Neuronal stem cell (in vitro differentiated cells): Measurements from ENCODE around the gene VPS13D.
A peak's percentile ranks its signal among the peaks of the same experiment; 100 is the strongest.

Experiments
- DNase-seq: peaks from one replicate; pipeline ENCODE4 v3.0.0-alpha.2; 2013; ENCODE audit warnings: low spot score
- H2AFZ ChIP-seq: one replicate; pipeline ENCODE4 v1.6.1; 2013; ENCODE audit warnings: mild to moderate bottlenecking, low read length, inconsistent platforms
- H2AK5ac ChIP-seq: 2 replicates; pipeline ENCODE4 v1.6.1; 2013; ENCODE audit warnings: low read depth, mild to moderate bottlenecking, inconsistent platforms, low read length, moderate library complexity, mixed read lengths
- H2BK120ac ChIP-seq: 2 replicates; pipeline ENCODE4 v1.6.1; 2013; ENCODE audit warnings: low read depth, mild to moderate bottlenecking, inconsistent platforms, low read length, moderate library complexity, mixed read lengths
- H2BK12ac ChIP-seq: one replicate; pipeline ENCODE4 v1.6.1; 2013; ENCODE audit warnings: low read length, inconsistent platforms
- H2BK15ac ChIP-seq: 2 replicates; pipeline ENCODE4 v1.6.1; 2013; ENCODE audit warnings: mild to moderate bottlenecking, low read length, inconsistent platforms, mixed read lengths
- H2BK5ac ChIP-seq: one replicate; pipeline ENCODE4 v1.6.1; 2013; ENCODE audit warnings: inconsistent platforms, mild to moderate bottlenecking, low read length, moderate library complexity
- H3K14ac ChIP-seq: one replicate; pipeline ENCODE4 v1.6.1; 2013; ENCODE audit warnings: low read length, inconsistent platforms
- H3K18ac ChIP-seq: 2 replicates; pipeline ENCODE4 v1.6.1; 2013; ENCODE audit warnings: low read length, inconsistent platforms
- H3K23ac ChIP-seq: 2 replicates; pipeline ENCODE4 v1.6.1; 2013; ENCODE audit warnings: low read depth, mild to moderate bottlenecking, mixed read lengths, low read length, inconsistent platforms; ENCODE audit not compliant: poor library complexity
- H3K27ac ChIP-seq: replicated peaks from 3 replicates; pipeline ENCODE4 v1.5.1; 2013; ENCODE audit warnings: low read length, inconsistent platforms
- H3K27me3 ChIP-seq, 3 experiments: 2 replicates each; pipeline ENCODE4 v1.6.1; 2013; ENCODE audit warnings: low read length in 3 of 3, mild to moderate bottlenecking in 2 of 3, inconsistent platforms in 1 of 3, low read depth in 1 of 3, mixed read lengths in 1 of 3, moderate library complexity in 1 of 3; ENCODE audit not compliant: control insufficient read depth in 3 of 3, insufficient read depth in 3 of 3
- H3K36me3 ChIP-seq, 2 donors: replicated peaks in 1 of 2; 2 replicates each; pipeline ENCODE4 v1.6.1; 2013; ENCODE audit warnings: low read length in 2 of 2; ENCODE audit not compliant: control insufficient read depth in 2 of 2, insufficient read depth in 2 of 2
- H3K4ac ChIP-seq: 2 replicates; pipeline ENCODE4 v1.6.1; 2013; ENCODE audit warnings: inconsistent platforms, mild to moderate bottlenecking, low read length, moderate library complexity
- H3K4me1 ChIP-seq, 2 donors: 1 replicate in 1 of 2; 2 replicates in 1 of 2; pipeline ENCODE4 v1.6.1; 2013; ENCODE audit warnings: low read length in 2 of 2, low read depth in 1 of 2; ENCODE audit not compliant: control insufficient read depth in 2 of 2, insufficient read depth in 1 of 2
- H3K4me2 ChIP-seq: one replicate; pipeline ENCODE4 v1.6.1; 2013; ENCODE audit warnings: mild to moderate bottlenecking, low read length, inconsistent platforms; ENCODE audit not compliant: insufficient read depth, poor library complexity, severe bottlenecking
- H3K4me3 ChIP-seq, 2 donors: 2 replicates each; pipeline ENCODE4 v1.5.1; 2013; ENCODE audit warnings: low read length in 2 of 2, mild to moderate bottlenecking in 2 of 2, inconsistent platforms in 1 of 2, moderate library complexity in 1 of 2
- H3K79me1 ChIP-seq: one replicate; pipeline ENCODE4 v1.6.1; 2013; ENCODE audit warnings: low read depth, mild to moderate bottlenecking, inconsistent platforms, low read length, moderate library complexity
- H3K9ac ChIP-seq: one replicate; pipeline ENCODE4 v1.6.1; 2013; ENCODE audit warnings: mild to moderate bottlenecking, low read depth, low read length, inconsistent platforms; ENCODE audit not compliant: poor library complexity
- H3K9me3 ChIP-seq, 2 donors: replicated peaks in 1 of 2; 2 replicates each; pipeline versions ENCODE3 to v1.6.1; 2013; ENCODE audit warnings: low read length in 2 of 2, mild to moderate bottlenecking in 2 of 2, inconsistent platforms in 1 of 2, low read depth in 1 of 2, mixed read lengths in 1 of 2, moderate library complexity in 1 of 2; ENCODE audit not compliant: control insufficient read depth in 2 of 2, insufficient read depth in 1 of 2
- H4K8ac ChIP-seq: one replicate; pipeline ENCODE4 v1.6.1; 2013; ENCODE audit warnings: low read depth, mild to moderate bottlenecking, inconsistent platforms, low read length, moderate library complexity
- H4K91ac ChIP-seq: one replicate; pipeline ENCODE4 v1.6.1; 2013; ENCODE audit warnings: low read length, low read depth, mild to moderate bottlenecking, inconsistent platforms; ENCODE audit not compliant: poor library complexity
- WGBS, 2 donors: extraction: QIAGEN DNeasy Blood & Tissue Kit; methylation state at CpG; one replicate each; pipeline ENCODE4 v1.1.7; 2013; ENCODE audit warnings: missing lambda C conversion rate in 2 of 2, mixed read lengths in 1 of 2; ENCODE audit not compliant: insufficient read length in 2 of 2, insufficient replicate concordance in 1 of 2; ENCODE audit errors: extremely low coverage in 2 of 2; 5-methylcytosine and 5-hydroxymethylcytosine counted together

The VPS13D gene

DNA sequence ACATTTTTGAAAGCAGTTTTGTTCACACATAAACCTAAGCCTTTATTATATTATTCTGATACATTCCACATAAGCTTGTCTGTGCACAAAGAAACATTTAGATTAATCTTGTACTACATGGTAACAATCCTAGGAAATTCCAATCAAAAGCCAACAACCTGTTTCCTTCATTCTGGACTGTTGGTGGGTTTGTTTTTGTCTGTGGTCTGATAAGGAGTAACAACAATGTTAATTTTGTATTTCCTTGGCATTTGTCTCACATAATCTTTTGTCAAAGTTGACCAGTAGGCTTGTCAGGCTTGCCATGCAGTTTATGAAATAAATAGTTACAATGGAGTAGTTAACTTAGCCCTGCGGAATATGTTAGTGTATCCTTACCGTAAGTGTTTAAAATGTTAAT, 204.9 kb downstream of the VPS13D start:
- Histone ChIP-seq H3K27ac (no peak overlapping the region), H3K79me1 (peaks cover 2% of the 10 kb centered on the region), H2AFZ (no peak overlapping the region), H2BK12ac (no peak overlapping the region), H3K9me3 (peaks cover 3 to 6% of the 10 kb centered on the region in 2 donors), H3K14ac (no peak overlapping the region), H3K4me2 (no peak overlapping the region), H3K27me3 (no peaks in the 10 kb centered on the region), H3K9ac (no peak overlapping the region), H2BK5ac (no peak overlapping the region), H2AK5ac (no peak overlapping the region), H3K4me3 (no peak overlapping the region), H3K23ac (no peak overlapping the region), H4K8ac (no peak overlapping the region), H4K91ac (no peak overlapping the region), H3K18ac (no peak overlapping the region), H2BK120ac (no peak overlapping the region), H3K4me1 (peaks cover 16 to 18% of the 10 kb centered on the region in 2 donors), H3K4ac (no peak overlapping the region), H3K36me3 (no peaks in the 10 kb centered on the region), H2BK15ac (no peak overlapping the region)
- no peak for DNase-seq
- WGBS, 2 donors, result no CpG with 5 or more reads among the region's 2 CpGs

- no peak overlapping the region for H2BK5ac ChIP-seq
- peak overlapping the region; percentile 42 for H3K14ac ChIP-seq
- H3K27ac ChIP-seq, result no peak overlapping the region
- no peak overlapping the region for H3K23ac ChIP-seq
- no CpG with 5 or more reads among the region's 8 CpGs for WGBS, 2 donors
- H4K91ac ChIP-seq, result no peak overlapping the region
- H4K8ac ChIP-seq, result no peak overlapping the region
- H3K36me3 ChIP-seq, result no peaks in the 10 kb centered on the region
- H3K4me1 ChIP-seq, result peaks cover 16 to 18% of the 10 kb centered on the region in 2 donors
- peak overlapping the region; percentile 90 for H3K18ac ChIP-seq
- H2AK5ac ChIP-seq, result peak overlapping the region; percentile 6
- peak overlapping the region; percentile 81 for H3K4ac ChIP-seq
- no peak overlapping the region for H2BK120ac ChIP-seq
- no peaks in the 10 kb centered on the region for H3K27me3 ChIP-seq
- H3K4me2 ChIP-seq, result no peak overlapping the region
- peaks cover 3 to 6% of the 10 kb centered on the region in 2 donors for H3K9me3 ChIP-seq
- H3K4me3 ChIP-seq, result no peak overlapping the region
- H2BK12ac ChIP-seq, result no peak overlapping the region
- H2AFZ ChIP-seq, result no peak overlapping the region
- no peak for DNase-seq
- H3K9ac ChIP-seq, result peak overlapping the region; percentile 54
- H2BK15ac ChIP-seq, result no peak overlapping the region
- peaks cover 2% of the 10 kb centered on the region for H3K79me1 ChIP-seq
These were observed 206.0 kb downstream of the VPS13D start for GRCh38 chr1:12435639-12436344.

GRCh38 chr1:12436345-12436658, 206.5 kb downstream of the VPS13D start:
- peaks cover 2% of the 10 kb centered on the region for H3K79me1 ChIP-seq
- H2BK5ac ChIP-seq, result no peak overlapping the region
- no peak overlapping the region for H3K4me3 ChIP-seq
- WGBS, 2 donors, result no CpG with 5 or more reads among the region's 2 CpGs
- peak overlapping the region; percentile 42 for H3K14ac ChIP-seq
- H3K27me3 ChIP-seq, result no peaks in the 10 kb centered on the region
- H3K18ac ChIP-seq, result peak overlapping the region; percentile 90
- peaks cover 4 to 6% of the 10 kb centered on the region in 2 donors for H3K9me3 ChIP-seq
- H3K36me3 ChIP-seq, result no peaks in the 10 kb centered on the region
- H3K27ac ChIP-seq, result no peak overlapping the region
- peak overlapping the region; percentile 81 for H3K4ac ChIP-seq
- peak overlapping the region; percentile 6 for H2AK5ac ChIP-seq
- no peak overlapping the region for H3K4me2 ChIP-seq
- no peak overlapping the region for H3K23ac ChIP-seq
- peaks cover 16 to 18% of the 10 kb centered on the region in 2 donors for H3K4me1 ChIP-seq
- no peak overlapping the region for H2BK120ac ChIP-seq
- no peak overlapping the region for H2BK15ac ChIP-seq
- H2AFZ ChIP-seq, result no peak overlapping the region
- peak overlapping the region; percentile 54 for H3K9ac ChIP-seq
- no peak overlapping the region for H2BK12ac ChIP-seq
- DNase-seq, result no peak
- no peak overlapping the region for H4K8ac ChIP-seq
- no peak overlapping the region for H4K91ac ChIP-seq

GRCh38 chr1:12436817-12437599, 207.2 kb downstream of the VPS13D start:
- Histone ChIP-seq H3K9me3 (peaks cover 4 to 6% of the 10 kb centered on the region in 2 donors), H4K8ac (no peak overlapping the region), H3K23ac (no peak overlapping the region), H2BK15ac (no peak overlapping the region), H3K36me3 (no peaks in the 10 kb centered on the region), H2BK120ac (no peak overlapping the region), H3K27me3 (no peaks in the 10 kb centered on the region), H3K4me1 (peaks cover 16 to 18% of the 10 kb centered on the region in 2 donors), H3K4me2 (no peak overlapping the region), H2AK5ac (no peak overlapping the region), H3K9ac (no peak overlapping the region), H3K14ac (no peak overlapping the region), H2BK12ac (no peak overlapping the region), H3K18ac (no peak overlapping the region), H3K4ac (no peak overlapping the region), H2BK5ac (no peak overlapping the region), H3K79me1 (peaks cover 2% of the 10 kb centered on the region), H2AFZ (no peak overlapping the region), H3K27ac (peak overlapping the region; percentile 38), H4K91ac (no peak overlapping the region), H3K4me3 (no peak overlapping the region)
- no CpG with 5 or more reads among the region's 12 CpGs for WGBS, 2 donors
- no peak for DNase-seq
